Breast epithelium (tissue), 3 donors: ENCODE results near the gene FHAD1.

Experiments
- POLR2AphosphoS5 ChIP-seq, 3 donors: sonication (generic); formaldehyde crosslinking; IDR thresholded peaks; one replicate each; pipeline ENCODE4 v1.6.1; 2017; ENCODE audit warnings: antibody characterized with exemption in 3 of 3
- TF ChIP-seq, protein P1 (sequence below), 3 donors: fragments of 450-650 bp; IDR thresholded peaks; one replicate each; pipeline ENCODE4 v1.5.1; 2016 to 2017; ENCODE audit warnings: antibody characterized with exemption in 3 of 3, mild to moderate bottlenecking in 3 of 3, moderate library complexity in 3 of 3

DNA sequence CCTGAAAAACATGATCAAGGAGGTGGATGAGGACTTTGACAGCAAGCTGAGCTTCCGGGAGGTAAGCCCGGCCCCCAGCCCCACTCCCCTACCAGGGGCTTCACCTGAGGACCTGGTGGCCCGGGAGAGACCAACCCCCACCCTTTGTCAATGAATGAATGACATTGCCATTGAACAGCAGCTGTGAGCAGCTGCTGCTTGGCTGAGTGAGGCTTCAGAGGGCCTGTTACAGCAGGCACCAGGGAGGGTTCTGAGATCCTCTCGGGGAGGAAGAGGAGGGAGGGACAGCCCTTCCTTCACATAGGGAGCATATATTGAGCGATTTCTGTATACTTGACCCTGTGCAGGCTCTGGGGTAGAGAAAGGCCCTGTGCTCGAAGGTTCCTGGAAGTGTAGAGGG is 178.9 kb downstream of the FHAD1 start:
- no peak for TF ChIP-seq POLR2AphosphoS5 (IDR thresholded peaks at IDR 0.05)
- TF ChIP-seq, protein P1, sequence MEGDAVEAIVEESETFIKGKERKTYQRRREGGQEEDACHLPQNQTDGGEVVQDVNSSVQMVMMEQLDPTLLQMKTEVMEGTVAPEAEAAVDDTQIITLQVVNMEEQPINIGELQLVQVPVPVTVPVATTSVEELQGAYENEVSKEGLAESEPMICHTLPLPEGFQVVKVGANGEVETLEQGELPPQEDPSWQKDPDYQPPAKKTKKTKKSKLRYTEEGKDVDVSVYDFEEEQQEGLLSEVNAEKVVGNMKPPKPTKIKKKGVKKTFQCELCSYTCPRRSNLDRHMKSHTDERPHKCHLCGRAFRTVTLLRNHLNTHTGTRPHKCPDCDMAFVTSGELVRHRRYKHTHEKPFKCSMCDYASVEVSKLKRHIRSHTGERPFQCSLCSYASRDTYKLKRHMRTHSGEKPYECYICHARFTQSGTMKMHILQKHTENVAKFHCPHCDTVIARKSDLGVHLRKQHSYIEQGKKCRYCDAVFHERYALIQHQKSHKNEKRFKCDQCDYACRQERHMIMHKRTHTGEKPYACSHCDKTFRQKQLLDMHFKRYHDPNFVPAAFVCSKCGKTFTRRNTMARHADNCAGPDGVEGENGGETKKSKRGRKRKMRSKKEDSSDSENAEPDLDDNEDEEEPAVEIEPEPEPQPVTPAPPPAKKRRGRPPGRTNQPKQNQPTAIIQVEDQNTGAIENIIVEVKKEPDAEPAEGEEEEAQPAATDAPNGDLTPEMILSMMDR (IDR thresholded peaks at IDR 0.05) = no peak
